HL-60 (cell line): ENCODE measurements around the gene TNIP3.
"Not testable (repeated sequence)": the region's sequence is repeated elsewhere in the genome, so short reads cannot be mapped to it uniquely, and the experiment has no call there.

ENCODE experiments used
- DNase-seq, 2 experiments: peaks; one replicate each; pipeline ENCODE4 v3.0.0-alpha.2; 2010 to 2020; ENCODE audit warnings: low read depth in 1 of 2, low spot score in 1 of 2
- H3K27ac ChIP-seq: fragments of 250-450 bp; sonication (Bioruptor Pico); replicated peaks from 2 replicates; pipeline ENCODE4 v1.5.1; 2020; ENCODE audit warnings: mild to moderate bottlenecking, moderate library complexity
- H3K27me3 ChIP-seq: fragments of 250-450 bp; sonication (Bioruptor Pico); 2 replicates; pipeline ENCODE4 v1.5.1; 2021; ENCODE audit warnings: mild to moderate bottlenecking, moderate library complexity; ENCODE audit not compliant: insufficient read depth, poor library complexity, severe bottlenecking
- H3K4me3 ChIP-seq: replicated peaks from 2 replicates; pipeline ENCODE4 v1.5.1; 2011; ENCODE audit warnings: mild to moderate bottlenecking, control low read depth, low read length; ENCODE audit not compliant: insufficient read depth
- GABPA ChIP-seq: IDR thresholded peaks from 2 replicates; pipeline ENCODE4 v1.6.1; 2012; ENCODE audit warnings: low read depth
- POLR2AphosphoS5 ChIP-seq: IDR thresholded peaks from 2 replicates; pipeline ENCODE4 v1.6.1; 2012; ENCODE audit warnings: low read depth
- REST ChIP-seq: IDR thresholded peaks from 2 replicates; pipeline ENCODE4 v1.6.1; 2012; ENCODE audit warnings: low read depth; ENCODE audit not compliant: insufficient replicate concordance
- SPI1 ChIP-seq: IDR thresholded peaks from 2 replicates; pipeline ENCODE4 v1.6.1; 2012; ENCODE audit warnings: low read depth, mild to moderate bottlenecking, borderline replicate concordance
- TF ChIP-seq, protein P1 (sequence below): IDR thresholded peaks from one replicate; pipeline ENCODE4 v1.5.1; 2011; ENCODE audit warnings: low read length, control low read depth, inconsistent platforms; ENCODE audit not compliant: insufficient read depth

The TNIP3 gene

DNA sequence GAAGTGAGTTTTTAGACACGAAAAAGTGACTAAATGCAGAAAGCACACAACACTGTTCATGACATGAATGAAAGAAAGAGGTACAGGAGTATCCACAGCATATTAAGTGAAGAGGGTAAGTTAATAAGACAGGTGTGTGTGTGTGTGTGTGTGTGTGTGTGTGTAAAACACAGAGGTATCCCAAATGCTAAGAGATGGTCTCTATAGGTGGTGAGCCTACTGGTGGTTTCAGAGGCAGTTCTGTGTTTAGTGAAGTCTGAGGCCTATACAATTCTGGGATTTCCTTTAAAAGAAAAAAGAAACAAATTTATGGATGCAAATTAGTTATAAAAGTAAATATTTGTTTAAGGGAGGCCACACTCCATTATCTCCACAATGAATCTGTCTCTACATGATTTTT lies 17.4 kb upstream of the TNIP3 start:
- no peak overlapping the region for H3K4me3 ChIP-seq

DNA sequence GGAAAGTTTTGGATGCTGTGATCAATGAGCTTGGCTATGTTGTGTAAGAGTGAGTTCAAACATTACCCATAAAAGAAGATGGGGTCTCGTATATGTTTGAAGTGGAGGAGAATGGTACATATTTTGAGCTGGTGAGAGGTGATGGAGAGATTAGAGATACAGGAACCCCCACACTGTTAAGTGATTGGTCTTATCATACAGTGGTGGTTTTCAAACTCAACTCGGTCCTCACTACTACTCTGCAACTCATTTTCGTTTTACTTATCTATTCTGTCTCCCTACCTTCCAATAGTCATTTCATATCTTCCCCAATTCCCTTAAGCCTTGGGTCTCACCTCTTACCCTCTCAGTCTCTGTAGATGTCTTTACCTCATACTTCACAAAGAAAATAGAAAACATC lies 16.4 kb upstream of the TNIP3 start:
- Histone ChIP-seq H3K27ac (no peak overlapping the region), H3K27me3 (no peaks in the 10 kb centered on the region), H3K4me3 (no peak overlapping the region)
- no peak for TF ChIP-seq REST
- no peak for TF ChIP-seq SPI1
- DNase-seq: no peak

More for the DNA sequence above, 17.4 kb upstream of the TNIP3 start:
- no peaks in the 10 kb centered on the region for H3K27me3 ChIP-seq
- DNase-seq: no peak
- no peak overlapping the region for H3K27ac ChIP-seq
- TF ChIP-seq SPI1: no peak
- TF ChIP-seq POLR2AphosphoS5: no peak
- TF ChIP-seq REST: no peak
- TF ChIP-seq GABPA: no peak

GRCh38 chr4:121177246-121178137 lies 13.4 kb upstream of the TNIP3 start:
- no peak for DNase-seq
- Histone ChIP-seq H3K27ac (no peak overlapping the region; the same call in 1 of the 2 replicates), H3K4me3 (no peak overlapping the region), H3K27me3 (no peaks in the 10 kb centered on the region)
- no peak for TF ChIP-seq GABPA
- TF ChIP-seq, protein P1, sequence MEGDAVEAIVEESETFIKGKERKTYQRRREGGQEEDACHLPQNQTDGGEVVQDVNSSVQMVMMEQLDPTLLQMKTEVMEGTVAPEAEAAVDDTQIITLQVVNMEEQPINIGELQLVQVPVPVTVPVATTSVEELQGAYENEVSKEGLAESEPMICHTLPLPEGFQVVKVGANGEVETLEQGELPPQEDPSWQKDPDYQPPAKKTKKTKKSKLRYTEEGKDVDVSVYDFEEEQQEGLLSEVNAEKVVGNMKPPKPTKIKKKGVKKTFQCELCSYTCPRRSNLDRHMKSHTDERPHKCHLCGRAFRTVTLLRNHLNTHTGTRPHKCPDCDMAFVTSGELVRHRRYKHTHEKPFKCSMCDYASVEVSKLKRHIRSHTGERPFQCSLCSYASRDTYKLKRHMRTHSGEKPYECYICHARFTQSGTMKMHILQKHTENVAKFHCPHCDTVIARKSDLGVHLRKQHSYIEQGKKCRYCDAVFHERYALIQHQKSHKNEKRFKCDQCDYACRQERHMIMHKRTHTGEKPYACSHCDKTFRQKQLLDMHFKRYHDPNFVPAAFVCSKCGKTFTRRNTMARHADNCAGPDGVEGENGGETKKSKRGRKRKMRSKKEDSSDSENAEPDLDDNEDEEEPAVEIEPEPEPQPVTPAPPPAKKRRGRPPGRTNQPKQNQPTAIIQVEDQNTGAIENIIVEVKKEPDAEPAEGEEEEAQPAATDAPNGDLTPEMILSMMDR: no peak
- TF ChIP-seq REST: no peak
- TF ChIP-seq POLR2AphosphoS5: no peak
- TF ChIP-seq SPI1: peak; percentile 62; the same call in 1 of the 2 replicates

GRCh38 chr4:121176082-121176934 lies 12.2 kb upstream of the TNIP3 start:
- no peak for DNase-seq
- H3K27ac ChIP-seq: peak overlapping the region; percentile 16; the same call in 1 of the 2 replicates
- H3K4me3 ChIP-seq: no peak overlapping the region
- H3K27me3 ChIP-seq: no peaks in the 10 kb centered on the region
- TF ChIP-seq SPI1: peak; percentile 37; the same call in 1 of the 2 replicates
- no peak for TF ChIP-seq GABPA
- TF ChIP-seq REST: no peak

DNA sequence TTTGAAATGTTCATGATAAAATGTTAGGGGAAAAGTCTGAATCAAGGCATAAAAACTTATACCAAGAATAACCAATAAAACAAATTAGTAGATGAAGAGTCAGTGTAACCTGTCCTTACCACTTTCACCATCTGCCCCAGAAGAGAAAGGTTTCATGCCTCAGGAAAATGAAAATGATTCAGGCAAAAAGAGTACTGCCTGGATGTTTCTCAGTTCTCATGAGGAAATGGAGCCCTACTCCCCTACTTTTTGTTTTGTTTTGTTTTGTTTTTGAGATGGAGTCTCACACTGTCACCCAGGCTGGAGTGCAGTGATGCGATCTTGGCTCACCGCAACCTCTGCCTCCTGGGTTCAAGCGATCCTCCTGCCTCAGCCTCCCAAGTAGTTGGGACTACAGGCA lies 7.4 kb upstream of the TNIP3 start:
- H3K27ac ChIP-seq, H3K27me3 ChIP-seq, DNase-seq, H3K4me3 ChIP-seq: not testable (repeated sequence)
